ENCODE data around the gene NACC2.

NACC2 gene

GRCh38 chr9:136111190-136111589, 16.1 kb upstream of the NACC2 start:
- Histone ChIP-seq H3K4me3 (ENCODE audit: low read length) (no peak overlapping the region), H3K9me3 (ENCODE audit: insufficient read depth, low read length) (no peaks in the 10 kb centered on the region), H4K20me1 (ENCODE audit: insufficient read depth, low read length) (no peaks in the 10 kb centered on the region), H3K4me1 (ENCODE audit: low read length) (peaks cover 23% of the 10 kb centered on the region), H3K27me3 (ENCODE audit: low read depth, low read length) (no peaks in the 10 kb centered on the region), H3K27ac (ENCODE audit: low read length) (no peak overlapping the region), H2AFZ (ENCODE audit: low read depth, low read length) (no peak overlapping the region), H3K79me2 (ENCODE audit: low read length) (no peaks in the 10 kb centered on the region; the same call in 1 of the 2 replicates), H3K4me2 (ENCODE audit: low read length) (peak overlapping the region; percentile 98; the same call in 1 of the 2 replicates), H3K36me3 (replicated peaks; ENCODE audit: low read depth, low read length) (no peaks in the 10 kb centered on the region), H3K9ac (ENCODE audit: low read length) (no peak overlapping the region)
- TF ChIP-seq EZH2phosphoT487 (IDR thresholded peaks at IDR 0.05; ENCODE audit: low read depth) = no peak
- TF ChIP-seq, protein P1, sequence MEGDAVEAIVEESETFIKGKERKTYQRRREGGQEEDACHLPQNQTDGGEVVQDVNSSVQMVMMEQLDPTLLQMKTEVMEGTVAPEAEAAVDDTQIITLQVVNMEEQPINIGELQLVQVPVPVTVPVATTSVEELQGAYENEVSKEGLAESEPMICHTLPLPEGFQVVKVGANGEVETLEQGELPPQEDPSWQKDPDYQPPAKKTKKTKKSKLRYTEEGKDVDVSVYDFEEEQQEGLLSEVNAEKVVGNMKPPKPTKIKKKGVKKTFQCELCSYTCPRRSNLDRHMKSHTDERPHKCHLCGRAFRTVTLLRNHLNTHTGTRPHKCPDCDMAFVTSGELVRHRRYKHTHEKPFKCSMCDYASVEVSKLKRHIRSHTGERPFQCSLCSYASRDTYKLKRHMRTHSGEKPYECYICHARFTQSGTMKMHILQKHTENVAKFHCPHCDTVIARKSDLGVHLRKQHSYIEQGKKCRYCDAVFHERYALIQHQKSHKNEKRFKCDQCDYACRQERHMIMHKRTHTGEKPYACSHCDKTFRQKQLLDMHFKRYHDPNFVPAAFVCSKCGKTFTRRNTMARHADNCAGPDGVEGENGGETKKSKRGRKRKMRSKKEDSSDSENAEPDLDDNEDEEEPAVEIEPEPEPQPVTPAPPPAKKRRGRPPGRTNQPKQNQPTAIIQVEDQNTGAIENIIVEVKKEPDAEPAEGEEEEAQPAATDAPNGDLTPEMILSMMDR (IDR thresholded peaks at IDR 0.05; ENCODE audit: low read depth, low read length) = no peak

- H3K27me3 ChIP-seq (ENCODE audit: low read depth, low read length) = peaks cover 5% of the 10 kb centered on the region; the same call in 1 of the 2 replicates
- peaks cover 23% of the 10 kb centered on the region for H3K4me1 ChIP-seq (ENCODE audit: low read length)
- peak overlapping the region; percentile 73 for H3K9ac ChIP-seq (ENCODE audit: low read length)
- H3K36me3 ChIP-seq (replicated peaks; ENCODE audit: low read depth, low read length) = no peaks in the 10 kb centered on the region
- no peak overlapping the region for H2AFZ ChIP-seq (ENCODE audit: low read depth, low read length)
- H4K20me1 ChIP-seq (ENCODE audit: insufficient read depth, low read length) = no peaks in the 10 kb centered on the region
- H3K4me2 ChIP-seq (ENCODE audit: low read length) = peak overlapping the region; percentile 98
- peak overlapping the region; percentile 42 for H3K27ac ChIP-seq (ENCODE audit: low read length)
- peak overlapping the region; percentile 80 for H3K4me3 ChIP-seq (ENCODE audit: low read length)
- TF ChIP-seq, protein P1 (IDR thresholded peaks at IDR 0.05; ENCODE audit: low read depth, low read length) = peak; percentile 40
- TF ChIP-seq EZH2phosphoT487 (IDR thresholded peaks at IDR 0.05; ENCODE audit: low read depth) = no peak
- no peaks in the 10 kb centered on the region for H3K9me3 ChIP-seq (ENCODE audit: insufficient read depth, low read length)
- no peaks in the 10 kb centered on the region for H3K79me2 ChIP-seq (ENCODE audit: low read length)
These were observed 15.3 kb upstream of the NACC2 start for GRCh38 chr9:136110082-136111061.

DNA sequence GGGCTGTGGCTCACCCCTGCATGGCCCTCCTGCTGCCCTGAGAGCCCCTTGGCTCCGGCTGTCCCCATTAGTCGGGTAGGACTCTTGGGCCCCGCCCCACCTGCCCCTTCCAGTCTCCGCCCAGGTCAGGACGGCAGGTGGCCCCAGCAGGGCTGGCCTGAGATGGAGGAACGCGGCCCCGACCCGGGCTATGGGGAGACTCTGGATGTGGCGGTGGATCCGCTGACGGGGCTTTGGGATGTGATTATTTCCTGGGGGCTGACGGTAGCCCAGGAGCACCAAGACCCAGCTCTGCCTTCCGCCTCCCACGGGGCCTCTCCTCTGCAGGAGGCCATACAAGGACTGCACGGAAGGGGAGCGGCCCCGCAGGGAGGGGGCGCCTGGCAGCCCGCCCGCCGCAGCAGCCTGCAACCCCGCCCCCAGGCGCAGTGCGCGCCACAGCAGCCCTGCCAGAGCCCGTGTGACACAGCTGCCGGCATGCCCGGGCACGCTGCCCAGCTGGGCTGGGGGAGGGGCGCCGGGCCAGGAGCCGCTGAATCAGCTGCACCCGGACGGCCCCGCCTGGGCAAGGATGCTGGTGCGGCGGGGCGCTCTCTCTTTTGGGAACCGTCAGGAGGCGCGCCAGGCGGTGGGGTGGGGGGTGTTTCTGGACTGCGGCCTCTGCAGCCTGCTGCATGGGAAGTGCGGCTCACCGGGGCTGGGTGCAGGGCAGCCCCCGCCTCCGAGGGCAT, 14.4 kb upstream of the NACC2 start:
- H3K27me3 ChIP-seq (ENCODE audit: low read depth, low read length) = peaks cover 9% of the 10 kb centered on the region; the same call in 1 of the 2 replicates
- no peaks in the 10 kb centered on the region for H3K79me2 ChIP-seq (ENCODE audit: low read length)
- H4K20me1 ChIP-seq (ENCODE audit: insufficient read depth, low read length) = no peaks in the 10 kb centered on the region
- peak overlapping the region; percentile 59; the same call in 1 of the 2 replicates for H2AFZ ChIP-seq (ENCODE audit: low read depth, low read length)
- peaks cover 23% of the 10 kb centered on the region for H3K4me1 ChIP-seq (ENCODE audit: low read length)
- H3K9me3 ChIP-seq (ENCODE audit: insufficient read depth, low read length) = no peaks in the 10 kb centered on the region
- H3K36me3 ChIP-seq (replicated peaks; ENCODE audit: low read depth, low read length) = no peaks in the 10 kb centered on the region
- peak overlapping the region; percentile 73 for H3K9ac ChIP-seq (ENCODE audit: low read length)
- H3K4me3 ChIP-seq (ENCODE audit: low read length) = peak overlapping the region; percentile 80
- TF ChIP-seq, protein P1 (IDR thresholded peaks at IDR 0.05; ENCODE audit: low read depth, low read length) = no peak
- TF ChIP-seq EZH2phosphoT487 (IDR thresholded peaks at IDR 0.05; ENCODE audit: low read depth) = no peak
- peak overlapping the region; percentile 42 for H3K27ac ChIP-seq (ENCODE audit: low read length)
- H3K4me2 ChIP-seq (ENCODE audit: low read length) = peak overlapping the region; percentile 98

All from OCI-LY3 (cell line).